H4 (cell line): ENCODE results near the gene IPO13. TPM values are rescaled to one million over a fixed set of nuclear protein-coding genes. Genes with fewer than 3 reads are reported as not detected.

Experiments
- DNase-seq: peaks from one replicate; pipeline ENCODE4 v3.0.0-alpha.2; 2015; ENCODE audit warnings: low spot score
- total RNA-seq: library from RNA; depleted of rRNA; stranded (reverse); fragments of >200 nt; shearing (Covaris generic); gene quantifications from 2 replicates; pipeline ENCODE4 v1.2.3, GENCODE V29; 2014

The IPO13 gene
- total RNA-seq, 1 experiment from 2014 or later = 22.6 TPM

DNA sequence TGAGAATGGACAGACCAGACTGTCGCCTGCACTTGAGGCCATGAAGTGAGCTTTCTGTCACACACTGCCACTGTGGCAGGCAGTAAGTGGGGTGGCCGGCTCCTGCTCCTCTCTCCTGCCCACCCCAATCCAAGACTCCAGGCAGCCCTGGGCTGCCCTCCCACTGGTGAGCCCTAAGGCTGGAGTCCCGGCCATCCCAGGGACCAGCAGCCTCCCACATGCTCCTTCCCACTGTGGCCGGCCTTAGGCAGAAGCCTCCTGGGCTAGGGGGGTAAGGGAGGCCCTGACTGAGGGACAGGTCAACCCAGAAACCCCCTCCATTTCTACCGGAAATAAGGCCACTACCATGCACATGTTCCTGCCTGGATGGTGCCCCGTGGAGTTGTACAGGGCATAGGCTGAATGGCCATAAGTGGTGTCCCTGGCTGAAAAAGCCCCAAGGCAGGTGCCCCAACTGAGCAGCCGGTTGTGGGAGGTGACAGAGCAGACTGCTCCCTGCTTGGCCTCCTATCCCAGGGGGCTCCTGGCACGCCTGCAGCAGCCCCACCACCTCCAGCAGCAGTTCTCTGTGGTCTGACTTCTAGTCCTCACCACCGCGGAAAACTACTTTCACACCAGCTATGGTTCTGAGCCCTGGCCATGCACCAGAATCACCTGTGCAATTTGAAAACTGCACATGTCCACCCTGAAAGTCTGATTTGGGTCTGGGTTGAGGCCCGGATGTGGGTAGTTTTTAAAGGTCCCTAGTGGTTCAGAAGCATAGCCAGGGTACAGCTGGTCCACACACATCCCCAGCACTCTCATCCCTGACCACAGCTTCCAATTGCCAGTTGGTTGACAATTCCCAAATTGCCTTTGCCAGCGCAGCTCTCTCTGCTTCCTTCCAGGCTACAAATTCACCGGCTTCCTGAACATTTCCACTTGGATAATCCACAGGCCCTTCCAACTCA is 14.8 kb upstream of the IPO13 start:
- no peak for DNase-seq

DNA sequence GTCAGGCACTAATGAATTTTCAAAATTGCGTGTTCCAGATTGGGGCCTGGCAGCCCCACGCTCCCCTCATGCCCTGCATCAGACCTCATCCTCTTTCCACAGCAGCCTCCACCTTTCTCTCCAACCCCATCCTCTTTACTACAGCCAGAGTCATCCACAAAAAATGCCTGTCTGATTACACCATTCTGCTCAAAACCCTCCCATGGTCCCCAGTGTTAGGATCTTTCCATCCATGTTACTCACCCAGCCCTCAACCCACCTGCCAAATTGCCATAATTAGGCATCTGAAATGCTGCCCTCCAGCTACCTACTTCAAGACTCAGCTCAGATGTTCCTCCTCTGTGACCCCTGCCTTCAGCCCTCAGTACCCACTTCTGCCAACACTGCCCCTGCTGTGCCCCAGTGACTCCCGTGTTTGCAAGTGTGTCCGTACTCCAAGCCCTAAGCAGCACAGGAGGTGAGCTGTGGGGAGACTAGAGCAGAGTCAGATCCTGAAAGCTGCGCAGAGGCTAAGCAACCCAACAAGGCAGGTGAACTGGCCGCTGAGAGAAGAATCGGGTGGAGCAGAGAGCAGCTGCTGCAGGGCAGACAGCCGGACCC is 13.9 kb upstream of the IPO13 start:
- DNase-seq = no peak

DNA sequence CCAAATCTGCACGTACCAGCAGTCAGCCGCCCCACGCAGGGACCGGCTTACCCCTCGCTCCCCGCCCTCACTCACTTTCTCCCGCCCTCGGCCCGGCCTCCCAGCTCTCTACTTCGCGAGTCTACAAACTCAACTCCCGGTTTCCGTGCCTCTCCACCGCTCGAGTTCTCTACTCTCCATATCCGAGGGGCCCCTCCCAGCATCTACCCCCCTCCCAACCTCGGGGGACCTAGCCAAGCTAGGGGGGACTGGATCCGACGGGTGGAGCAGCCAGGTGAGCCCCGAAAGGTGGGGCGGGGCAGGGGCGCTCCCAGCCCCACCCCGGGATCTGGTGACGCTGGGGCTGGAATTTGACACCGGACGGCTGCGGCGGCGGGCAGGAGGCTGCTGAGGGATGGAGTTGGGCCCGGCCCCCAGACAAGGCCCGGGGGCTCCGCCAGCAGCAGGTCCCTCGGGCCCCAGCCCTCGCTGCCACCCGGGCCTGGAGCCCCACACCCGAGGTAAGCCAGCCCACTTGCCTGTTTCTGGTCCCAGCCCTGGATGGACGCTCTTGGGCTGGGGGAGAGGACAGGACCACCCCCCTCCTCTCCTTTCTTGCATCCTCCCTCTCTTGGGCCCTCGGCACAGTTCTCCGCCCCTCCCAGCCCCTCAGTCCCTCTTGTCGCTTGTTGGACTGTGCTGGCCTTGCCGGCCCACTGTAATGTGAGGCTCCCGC is 13.2 kb upstream of the IPO13 start, which contains the start of gene ARTN:
Gene ARTN, plus strand, starts transcription at position 416 of the 715 bp plus-strand sequence. CDS start 1,856 bp downstream, outside the sequence.
- DNase-seq = no peak

DNA sequence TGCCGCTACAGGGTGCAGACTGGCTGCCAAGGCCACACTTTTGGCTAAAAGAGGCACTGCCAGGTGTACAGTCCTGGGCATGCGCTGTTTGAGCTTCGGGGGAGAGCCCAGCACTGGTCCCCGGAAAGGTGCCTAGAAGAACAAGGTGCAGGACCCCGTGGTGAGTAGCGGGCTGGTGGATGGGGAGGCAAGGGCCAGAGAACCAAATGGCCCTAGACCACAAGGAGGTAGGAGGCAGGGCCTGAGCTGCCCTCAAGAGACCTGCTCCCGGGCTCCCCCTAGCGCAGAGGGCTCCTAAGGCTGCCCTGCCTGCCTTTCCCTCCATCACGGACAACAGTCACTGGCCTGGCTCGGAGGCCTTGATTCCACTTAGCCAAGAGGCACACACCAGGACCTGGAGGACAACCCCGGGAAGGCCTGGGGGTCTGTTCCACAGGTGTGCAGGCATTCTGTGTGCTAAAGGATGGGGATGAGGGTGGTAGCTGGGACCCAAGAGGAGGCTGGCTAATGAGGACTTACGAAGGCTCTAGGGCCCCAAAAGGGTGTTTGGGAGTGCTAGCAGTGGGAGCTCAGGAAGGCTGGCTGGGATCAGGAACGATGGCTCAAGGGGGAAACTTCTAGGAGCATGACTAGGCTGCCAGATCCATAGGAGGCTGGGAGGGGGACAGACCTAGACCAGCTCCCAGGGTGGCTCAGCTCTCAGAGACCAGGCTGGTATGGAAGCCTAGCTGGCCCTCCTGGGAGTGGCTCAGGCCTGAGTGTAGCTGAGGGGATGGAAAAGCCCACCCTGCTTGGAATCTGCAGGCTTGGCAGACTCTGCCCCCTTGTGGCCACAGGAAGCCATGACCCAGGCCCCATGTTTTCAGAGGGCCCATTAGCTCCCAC is 12.4 kb upstream of the IPO13 start:
- DNase-seq = peak; percentile 61

DNA sequence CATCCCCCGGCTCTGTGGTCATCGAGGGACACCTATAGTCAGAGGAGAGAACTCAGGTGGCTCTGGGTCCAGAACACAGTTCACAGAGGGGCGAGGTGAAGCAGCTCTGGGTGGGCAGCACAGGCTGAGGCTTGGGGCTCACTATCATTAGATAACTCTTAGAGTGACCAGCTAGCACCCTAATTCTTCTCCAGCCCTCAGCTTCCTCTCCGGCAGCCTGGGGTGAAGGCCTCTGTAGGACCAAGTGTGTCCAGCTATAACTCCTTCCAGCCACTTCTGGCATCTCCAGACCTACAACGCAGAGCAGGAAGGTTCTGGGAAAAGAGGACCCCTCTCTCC is 11.8 kb upstream of the IPO13 start:
- DNase-seq = no peak

DNA sequence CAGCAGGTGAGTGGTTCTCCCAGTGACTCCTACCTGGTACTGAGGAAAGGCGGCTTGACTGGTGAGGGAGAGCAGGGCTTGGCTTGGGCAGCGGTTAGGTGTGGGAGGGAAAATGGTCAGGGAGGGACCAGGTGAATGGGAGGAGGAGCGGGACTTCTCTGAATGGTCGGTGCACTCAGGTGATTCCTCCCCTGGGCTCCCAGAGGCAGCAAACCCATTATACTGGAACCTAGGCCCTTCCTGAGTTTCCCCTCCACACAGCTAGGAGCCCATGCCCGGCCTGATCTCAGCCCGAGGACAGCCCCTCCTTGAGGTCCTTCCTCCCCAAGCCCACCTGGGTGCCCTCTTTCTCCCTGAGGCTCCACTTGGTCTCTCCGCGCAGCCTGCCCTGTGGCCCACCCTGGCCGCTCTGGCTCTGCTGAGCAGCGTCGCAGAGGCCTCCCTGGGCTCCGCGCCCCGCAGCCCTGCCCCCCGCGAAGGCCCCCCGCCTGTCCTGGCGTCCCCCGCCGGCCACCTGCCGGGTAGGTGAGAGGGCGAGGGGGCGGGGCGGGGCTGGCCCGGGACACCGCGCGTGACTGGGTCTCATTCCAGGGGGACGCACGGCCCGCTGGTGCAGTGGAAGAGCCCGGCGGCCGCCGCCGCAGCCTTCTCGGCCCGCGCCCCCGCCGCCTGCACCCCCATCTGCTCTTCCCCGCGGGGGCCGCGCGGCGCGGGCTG is 10.9 kb upstream of the IPO13 start:
- DNase-seq = no peak

DNA sequence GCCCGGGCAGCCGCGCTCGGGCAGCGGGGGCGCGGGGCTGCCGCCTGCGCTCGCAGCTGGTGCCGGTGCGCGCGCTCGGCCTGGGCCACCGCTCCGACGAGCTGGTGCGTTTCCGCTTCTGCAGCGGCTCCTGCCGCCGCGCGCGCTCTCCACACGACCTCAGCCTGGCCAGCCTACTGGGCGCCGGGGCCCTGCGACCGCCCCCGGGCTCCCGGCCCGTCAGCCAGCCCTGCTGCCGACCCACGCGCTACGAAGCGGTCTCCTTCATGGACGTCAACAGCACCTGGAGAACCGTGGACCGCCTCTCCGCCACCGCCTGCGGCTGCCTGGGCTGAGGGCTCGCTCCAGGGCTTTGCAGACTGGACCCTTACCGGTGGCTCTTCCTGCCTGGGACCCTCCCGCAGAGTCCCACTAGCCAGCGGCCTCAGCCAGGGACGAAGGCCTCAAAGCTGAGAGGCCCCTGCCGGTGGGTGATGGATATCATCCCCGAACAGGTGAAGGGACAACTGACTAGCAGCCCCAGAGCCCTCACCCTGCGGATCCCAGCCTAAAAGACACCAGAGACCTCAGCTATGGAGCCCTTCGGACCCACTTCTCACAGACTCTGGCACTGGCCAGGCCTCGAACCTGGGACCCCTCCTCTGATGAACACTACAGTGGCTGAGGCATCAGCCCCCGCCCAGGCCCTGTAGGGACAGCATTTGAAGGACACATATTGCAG is 10.2 kb upstream of the IPO13 start:
- DNase-seq = no peak

DNA sequence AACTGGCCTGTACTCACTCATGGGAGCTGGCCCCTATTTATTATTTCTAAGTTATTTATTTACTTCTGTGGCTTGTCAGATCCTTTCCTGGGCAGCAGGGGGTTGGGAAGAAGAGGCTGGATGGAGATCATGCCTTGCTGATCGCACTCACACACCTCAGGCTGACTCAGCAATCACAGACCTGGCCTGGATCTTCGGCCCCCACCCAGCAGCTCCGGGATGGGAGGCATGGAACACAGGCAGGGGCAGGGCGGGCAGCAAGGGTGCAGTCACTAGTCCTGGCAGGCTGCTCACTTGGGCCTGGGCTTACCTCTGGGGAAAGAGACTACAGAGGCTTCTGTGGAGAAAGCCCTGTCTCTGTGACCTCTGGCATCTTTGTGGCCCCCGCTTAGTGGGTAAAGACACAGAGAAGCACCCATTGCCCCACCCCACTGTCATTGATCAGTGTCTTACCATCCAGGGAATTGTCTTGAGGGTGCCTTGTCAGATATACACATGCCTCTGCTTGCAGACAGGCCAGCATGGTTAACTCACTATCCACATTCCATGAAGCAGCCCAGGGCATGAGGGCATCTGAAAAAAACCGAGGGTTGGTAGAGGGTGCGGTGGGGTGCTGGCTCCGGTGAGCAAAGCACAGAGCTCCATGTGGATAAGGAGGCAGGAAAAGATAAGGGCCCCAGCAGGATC is 9.4 kb upstream of the IPO13 start:
- no peak for DNase-seq

DNA sequence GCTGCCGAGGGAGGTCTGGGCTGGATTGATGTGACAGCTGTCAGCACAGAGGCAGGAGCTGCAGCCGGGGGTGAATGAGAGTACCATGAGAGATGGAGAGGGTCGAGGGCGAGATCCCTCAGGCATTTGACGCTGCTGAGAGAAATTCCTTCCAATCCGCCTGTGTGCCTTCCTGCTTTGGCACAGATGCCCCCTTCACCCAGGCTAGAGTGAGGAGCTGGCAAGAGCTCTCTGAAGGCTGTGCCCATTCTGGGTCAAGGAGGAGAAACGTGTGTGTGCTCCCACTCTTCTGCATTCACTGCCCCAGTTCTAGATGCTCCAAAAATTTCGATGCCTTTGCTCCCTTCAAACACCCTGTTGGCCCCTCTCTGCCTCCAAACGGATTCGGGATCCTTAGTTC is 8.4 kb upstream of the IPO13 start:
- no peak for DNase-seq

DNA sequence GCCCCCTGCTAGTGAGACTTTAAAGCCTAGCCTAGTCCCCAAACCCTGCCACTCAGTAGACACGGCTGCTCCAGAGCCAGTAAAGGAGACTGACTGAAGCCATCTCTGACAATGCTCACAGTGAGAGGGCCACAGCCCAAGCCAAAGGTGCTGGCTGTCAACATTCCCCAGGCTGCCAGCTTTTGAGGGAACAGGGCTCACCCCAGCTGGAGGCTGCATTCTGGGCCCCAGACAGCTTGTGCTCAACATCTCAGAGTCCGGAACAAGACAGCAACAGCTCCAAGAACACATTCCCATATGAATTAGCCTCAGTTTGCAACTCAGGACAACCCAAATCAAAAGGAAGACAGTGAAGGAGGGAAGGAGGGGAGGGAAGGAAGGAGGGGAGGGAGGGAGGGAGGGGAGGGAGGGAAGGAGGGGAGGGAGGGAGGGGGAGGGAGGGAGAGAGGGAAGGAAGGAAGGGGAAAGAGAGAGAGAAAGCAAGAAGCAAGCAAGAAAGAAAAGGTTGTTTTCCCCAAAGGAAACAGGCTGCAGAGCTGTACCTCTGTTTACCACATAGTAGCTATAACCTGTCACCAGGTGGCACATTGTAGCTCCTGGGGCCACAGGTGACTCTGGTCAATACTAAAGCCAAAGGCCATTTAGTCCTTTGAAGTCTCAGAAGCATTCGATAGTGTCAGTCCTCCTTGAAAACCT is 7.7 kb upstream of the IPO13 start:
- no peak for DNase-seq

DNA sequence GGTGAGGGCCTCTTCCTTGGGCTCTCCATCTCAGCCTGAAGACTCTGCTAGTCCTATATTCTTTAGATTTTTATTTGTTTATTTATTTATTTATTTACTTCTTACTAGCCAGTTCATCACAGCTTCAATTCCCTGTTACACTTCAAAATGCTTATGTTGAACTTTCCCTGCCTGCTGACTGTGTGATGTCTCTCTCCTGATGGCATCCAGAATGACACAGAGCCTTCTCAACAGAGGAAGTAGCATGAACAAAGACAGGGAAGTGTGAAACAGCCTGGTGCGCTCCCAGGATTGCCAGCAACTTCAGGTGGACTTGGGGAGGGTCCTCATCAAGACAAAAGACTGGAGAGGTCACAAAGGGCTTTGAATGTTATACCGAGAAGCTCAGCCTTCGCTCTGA is 4.3 kb upstream of the IPO13 start:
- DNase-seq = no peak

DNA sequence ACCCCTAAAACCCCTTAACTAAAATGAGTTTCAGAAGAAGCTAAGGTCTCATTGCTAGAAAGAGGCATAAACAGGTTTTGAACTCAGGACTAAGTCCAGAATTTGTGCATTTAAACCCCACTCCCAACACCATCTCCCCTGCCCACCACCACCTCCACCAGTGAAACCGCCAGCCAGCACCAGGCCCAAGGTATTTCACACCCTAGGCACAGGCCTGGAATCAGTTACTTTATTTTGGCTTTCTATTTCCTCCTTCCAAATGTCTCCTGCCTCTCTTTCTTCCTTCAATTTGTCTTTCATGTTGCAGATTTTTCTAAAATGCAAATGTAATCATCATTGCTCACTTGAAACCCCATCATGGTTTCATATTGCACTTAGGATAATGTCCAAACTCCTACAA is 1.9 kb upstream of the IPO13 start:
- no peak for DNase-seq

DNA sequence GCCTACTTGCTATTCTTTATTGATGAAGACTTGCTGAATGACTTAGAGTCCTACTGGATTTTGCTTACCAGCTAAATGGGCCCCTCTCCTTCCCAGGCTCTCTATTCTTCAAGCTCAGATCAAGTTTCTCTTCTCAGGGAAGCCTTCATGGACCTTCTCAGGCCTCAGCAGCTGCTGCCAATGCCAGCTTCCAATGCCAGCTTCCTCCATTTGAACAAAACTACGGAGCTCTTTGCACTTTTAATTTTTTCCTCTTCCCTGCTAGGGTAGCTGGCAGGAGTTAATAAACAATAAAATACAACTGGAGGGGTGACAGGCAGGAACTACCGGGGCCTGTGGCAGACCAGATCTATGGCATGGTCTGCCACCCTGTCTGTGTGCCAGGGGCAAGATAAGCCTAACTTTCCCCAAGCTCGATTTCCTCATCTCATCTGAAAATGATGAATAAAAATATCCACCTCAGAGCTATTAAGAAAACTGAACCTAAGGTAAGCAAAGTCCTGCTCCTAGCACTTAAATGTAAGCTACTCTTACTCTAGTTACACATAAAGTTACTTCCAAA is 995 bp upstream of the IPO13 start:
- DNase-seq = no peak

DNA sequence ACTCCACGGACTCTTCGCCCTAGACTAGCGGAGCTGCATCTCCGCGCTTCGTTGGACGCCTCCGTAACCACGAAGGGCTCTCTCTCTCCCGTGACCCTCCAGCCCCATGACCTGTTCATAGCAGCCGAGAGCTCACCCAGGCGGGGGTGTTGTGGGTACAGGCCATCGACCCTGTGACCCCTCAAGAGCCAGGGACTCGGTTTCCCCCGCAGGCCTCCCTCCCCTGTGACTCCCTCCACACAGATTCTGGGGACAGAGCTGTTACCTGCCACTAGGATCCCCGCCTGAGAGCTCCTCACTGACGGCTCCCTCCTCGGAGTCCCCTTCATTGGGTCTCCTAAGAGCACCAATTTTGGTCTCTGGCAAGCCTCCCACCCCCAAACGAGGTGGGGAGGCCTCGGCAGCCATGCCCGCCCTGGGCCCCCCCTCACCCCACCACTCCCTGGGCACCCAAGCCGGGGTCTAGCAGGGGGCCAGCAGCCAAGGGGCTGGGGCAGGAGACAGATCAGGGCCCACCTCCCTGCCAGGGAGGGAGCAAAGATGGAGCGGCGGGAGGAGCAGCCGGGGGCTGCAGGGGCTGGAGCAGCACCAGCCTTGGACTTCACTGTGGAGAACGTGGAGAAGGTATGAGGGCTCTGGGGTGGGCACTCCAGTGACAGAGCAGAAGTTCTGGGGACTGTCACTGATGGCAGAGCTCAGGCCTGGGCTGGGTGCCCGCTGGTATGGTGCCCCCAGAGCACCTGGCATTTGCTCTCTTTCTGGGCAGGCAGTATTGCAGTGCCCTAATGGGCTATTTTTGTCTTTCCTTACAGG is 517 bp downstream of the IPO13 start:
- no peak for DNase-seq

DNA sequence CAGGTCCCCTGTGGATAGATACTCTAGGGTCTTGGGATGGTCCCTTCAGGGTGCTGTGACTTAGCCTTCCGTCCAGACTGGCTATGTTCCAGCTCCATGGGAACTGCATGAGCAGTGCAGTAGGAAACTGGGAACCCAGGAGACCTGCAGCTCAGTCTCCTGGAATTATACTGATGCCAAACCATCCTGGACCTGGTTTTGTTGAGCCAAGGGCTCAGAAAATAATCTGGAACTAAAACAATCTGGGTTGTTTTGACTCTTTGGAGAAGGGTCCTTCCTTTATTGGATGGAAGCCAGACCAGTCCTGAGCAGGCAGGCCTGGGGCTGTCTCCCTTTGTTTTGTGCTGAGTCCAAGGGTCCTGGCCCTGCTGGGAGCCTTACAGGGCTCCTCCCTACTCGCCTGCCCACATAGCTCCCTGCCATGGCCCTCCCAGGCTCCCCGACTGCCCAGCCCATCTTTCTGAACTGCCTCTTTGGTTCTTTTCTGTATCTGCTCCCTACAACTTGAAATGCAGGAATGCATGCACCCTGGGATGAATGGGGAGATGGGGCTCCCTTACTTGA is 1.2 kb downstream of the IPO13 start:
- no peak for DNase-seq

DNA sequence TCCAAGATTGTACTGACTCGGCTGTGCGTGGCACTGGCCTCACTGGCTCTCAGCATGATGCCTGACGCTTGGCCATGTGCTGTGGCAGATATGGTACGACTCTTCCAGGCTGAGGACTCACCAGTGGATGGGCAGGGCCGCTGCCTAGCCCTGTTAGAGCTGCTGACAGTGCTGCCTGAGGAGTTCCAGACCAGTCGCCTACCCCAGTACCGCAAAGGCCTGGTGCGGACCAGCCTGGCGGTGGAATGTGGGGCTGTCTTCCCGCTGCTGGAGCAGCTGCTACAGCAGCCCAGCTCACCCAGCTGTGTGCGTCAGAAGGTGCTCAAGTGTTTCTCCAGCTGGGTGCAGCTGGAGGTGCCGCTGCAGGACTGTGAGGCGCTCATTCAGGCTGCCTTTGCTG is 2.9 kb downstream of the IPO13 start:
- no peak for DNase-seq
